Trophoblast cell (in vitro differentiated cells and primary cell): Measurements from ENCODE around the gene SESN1.
A peak's percentile ranks its signal among the peaks of the same experiment; 100 is the strongest.

Experiments used
- DNase-seq, 2 donors: peaks; one replicate each; pipeline ENCODE4 v3.0.0-alpha.2; 2016
- H2AFZ ChIP-seq: 2 replicates; pipeline ENCODE4 v1.6.1; 2013; ENCODE audit warnings: low read length, moderate library complexity, mild to moderate bottlenecking; ENCODE audit not compliant: insufficient read depth, poor library complexity
- H2AK5ac ChIP-seq: 2 replicates; pipeline ENCODE4 v1.6.1; 2013; ENCODE audit warnings: mild to moderate bottlenecking, low read length
- H2BK120ac ChIP-seq: 2 replicates; pipeline ENCODE4 v1.6.1; 2013; ENCODE audit warnings: low read length, mild to moderate bottlenecking, moderate library complexity; ENCODE audit not compliant: insufficient read depth, poor library complexity
- H2BK12ac ChIP-seq: 2 replicates; pipeline ENCODE4 v1.6.1; 2013; ENCODE audit warnings: mild to moderate bottlenecking, low read length, moderate library complexity
- H2BK5ac ChIP-seq: 2 replicates; pipeline ENCODE4 v1.6.1; 2013; ENCODE audit warnings: low read length, low read depth, moderate library complexity, mild to moderate bottlenecking; ENCODE audit not compliant: poor library complexity
- H3K14ac ChIP-seq: 2 replicates; pipeline ENCODE4 v1.6.1; 2013; ENCODE audit warnings: mild to moderate bottlenecking, low read length
- H3K18ac ChIP-seq: 2 replicates; pipeline ENCODE4 v1.6.1; 2013; ENCODE audit warnings: mild to moderate bottlenecking, low read length
- H3K23ac ChIP-seq: 2 replicates; pipeline ENCODE4 v1.6.1; 2013; ENCODE audit warnings: low read length
- H3K27ac ChIP-seq: 2 replicates; pipeline ENCODE4 v1.5.1; 2013; ENCODE audit warnings: low read depth, mild to moderate bottlenecking, inconsistent platforms, low read length, moderate library complexity
- H3K27me3 ChIP-seq: 2 replicates; pipeline ENCODE4 v1.6.1; 2013; ENCODE audit warnings: inconsistent platforms, mild to moderate bottlenecking, low read length, moderate library complexity; ENCODE audit not compliant: insufficient read depth
- H3K36me3 ChIP-seq, 2 experiments: 1 replicate in 1 of 2; 2 replicates in 1 of 2; pipeline ENCODE4 v1.6.1; 2013; ENCODE audit warnings: low read length in 2 of 2, mild to moderate bottlenecking in 2 of 2, moderate library complexity in 1 of 2; ENCODE audit not compliant: insufficient read depth in 2 of 2, control insufficient read depth in 1 of 2
- H3K4ac ChIP-seq: 2 replicates; pipeline ENCODE4 v1.6.1; 2013; ENCODE audit warnings: low read depth, mild to moderate bottlenecking, low read length, moderate library complexity
- H3K4me1 ChIP-seq, 2 experiments: 1 replicate in 1 of 2; 2 replicates in 1 of 2; pipeline ENCODE4 v1.6.1; 2013; ENCODE audit warnings: low read length in 2 of 2, mild to moderate bottlenecking in 2 of 2, moderate library complexity in 1 of 2; ENCODE audit not compliant: insufficient read depth in 2 of 2, control insufficient read depth in 1 of 2
- H3K4me2 ChIP-seq: 2 replicates; pipeline ENCODE4 v1.6.1; 2013; ENCODE audit warnings: inconsistent platforms, mild to moderate bottlenecking, low read length, moderate library complexity
- H3K4me3 ChIP-seq: 2 replicates; pipeline ENCODE4 v1.5.1; 2013; ENCODE audit warnings: mild to moderate bottlenecking, low read depth, low read length, inconsistent platforms
- H3K79me1 ChIP-seq: one replicate; pipeline ENCODE4 v1.6.1; 2013; ENCODE audit warnings: low read length
- H3K79me2 ChIP-seq: 2 replicates; pipeline ENCODE4 v1.6.1; 2013; ENCODE audit warnings: low read length, mild to moderate bottlenecking; ENCODE audit not compliant: control insufficient read depth, insufficient read depth, poor library complexity
- H3K9ac ChIP-seq: 2 replicates; pipeline ENCODE4 v1.6.1; 2013; ENCODE audit warnings: mild to moderate bottlenecking, low read length
- H3K9me3 ChIP-seq: 2 replicates; pipeline ENCODE4 v1.6.1; 2013; ENCODE audit warnings: low read depth, mild to moderate bottlenecking, control low read depth, inconsistent platforms, low read length; ENCODE audit not compliant: insufficient read depth
- H4K12ac ChIP-seq: 2 replicates; pipeline ENCODE4 v1.6.1; 2013; ENCODE audit warnings: low read depth, mild to moderate bottlenecking, low read length, moderate library complexity
- H4K8ac ChIP-seq: 2 replicates; pipeline ENCODE4 v1.6.1; 2013; ENCODE audit warnings: low read depth, mild to moderate bottlenecking, low read length, moderate library complexity
- H4K91ac ChIP-seq: one replicate; pipeline ENCODE4 v1.6.1; 2013; ENCODE audit warnings: low read depth, mild to moderate bottlenecking, low read length, moderate library complexity
- WGBS: extraction: QIAGEN DNeasy Blood & Tissue Kit; methylation state at CpG from one replicate; pipeline ENCODE4 v1.1.7; 2013; ENCODE audit warnings: missing lambda C conversion rate; ENCODE audit not compliant: insufficient read length, insufficient coverage; ENCODE audit errors: extremely low coverage; 5-methylcytosine and 5-hydroxymethylcytosine counted together

The SESN1 gene

GRCh38 chr6:109048176-109048575, 46.5 kb downstream of the SESN1 start:
- Histone ChIP-seq H2BK12ac (no peak overlapping the region), H3K14ac (no peak overlapping the region), H3K4me1 (no peaks in the 10 kb centered on the region), H2AK5ac (no peak overlapping the region), H3K4ac (no peak overlapping the region), H3K79me2 (no peaks in the 10 kb centered on the region), H4K12ac (no peak overlapping the region), H3K9ac (no peak overlapping the region), H3K9me3 (no peaks in the 10 kb centered on the region), H3K18ac (no peak overlapping the region), H2BK120ac (no peak overlapping the region), H3K4me2 (no peak overlapping the region), H3K27ac (no peak overlapping the region), H3K23ac (no peak overlapping the region), H3K79me1 (no peaks in the 10 kb centered on the region), H4K91ac (no peak overlapping the region), H3K36me3 (no peaks in the 10 kb centered on the region), H2BK5ac (no peak overlapping the region), H3K27me3 (no peaks in the 10 kb centered on the region), H2AFZ (no peak overlapping the region), H4K8ac (no peak overlapping the region), H3K4me3 (no peak overlapping the region)
- no CpG with 5 or more reads among the region's 1 CpG for WGBS
- DNase-seq: no peak

GRCh38 chr6:109045493-109045892, 49.2 kb downstream of the SESN1 start:
- Histone ChIP-seq H3K27me3 (no peaks in the 10 kb centered on the region), H3K4me2 (no peak overlapping the region), H4K12ac (no peak overlapping the region), H3K36me3 (no peaks in the 10 kb centered on the region), H2AK5ac (no peak overlapping the region), H3K4me1 (no peaks in the 10 kb centered on the region), H3K27ac (no peak overlapping the region), H3K23ac (no peak overlapping the region), H2BK5ac (no peak overlapping the region), H3K9me3 (no peaks in the 10 kb centered on the region), H3K4me3 (no peak overlapping the region), H4K8ac (no peak overlapping the region), H2AFZ (no peak overlapping the region), H3K14ac (no peak overlapping the region), H2BK120ac (no peak overlapping the region), H3K9ac (no peak overlapping the region), H3K79me1 (no peaks in the 10 kb centered on the region), H4K91ac (no peak overlapping the region), H3K18ac (no peak overlapping the region), H2BK12ac (no peak overlapping the region), H3K79me2 (no peaks in the 10 kb centered on the region), H3K4ac (no peak overlapping the region)
- no peak for DNase-seq
- WGBS: no CpG with 5 or more reads among the region's 1 CpG

GRCh38 chr6:109039795-109040194, 54.9 kb downstream of the SESN1 start:
- Histone ChIP-seq H3K79me2 (no peaks in the 10 kb centered on the region), H3K18ac (no peak overlapping the region), H2AFZ (no peak overlapping the region), H4K12ac (no peak overlapping the region), H3K4me2 (no peak overlapping the region), H2BK120ac (no peak overlapping the region), H2AK5ac (no peak overlapping the region), H4K91ac (no peak overlapping the region), H2BK12ac (no peak overlapping the region), H3K4me1 (no peaks in the 10 kb centered on the region), H3K27ac (no peak overlapping the region), H2BK5ac (no peak overlapping the region), H3K9me3 (no peaks in the 10 kb centered on the region), H3K9ac (no peak overlapping the region), H3K23ac (no peak overlapping the region), H3K4me3 (no peak overlapping the region), H3K4ac (no peak overlapping the region), H3K36me3 (no peaks in the 10 kb centered on the region), H3K27me3 (no peaks in the 10 kb centered on the region), H3K79me1 (no peaks in the 10 kb centered on the region), H3K14ac (no peak overlapping the region), H4K8ac (no peak overlapping the region)
- WGBS: no CpG with 5 or more reads among the region's 2 CpGs
- DNase-seq: peak; percentile 38 to 66

DNA sequence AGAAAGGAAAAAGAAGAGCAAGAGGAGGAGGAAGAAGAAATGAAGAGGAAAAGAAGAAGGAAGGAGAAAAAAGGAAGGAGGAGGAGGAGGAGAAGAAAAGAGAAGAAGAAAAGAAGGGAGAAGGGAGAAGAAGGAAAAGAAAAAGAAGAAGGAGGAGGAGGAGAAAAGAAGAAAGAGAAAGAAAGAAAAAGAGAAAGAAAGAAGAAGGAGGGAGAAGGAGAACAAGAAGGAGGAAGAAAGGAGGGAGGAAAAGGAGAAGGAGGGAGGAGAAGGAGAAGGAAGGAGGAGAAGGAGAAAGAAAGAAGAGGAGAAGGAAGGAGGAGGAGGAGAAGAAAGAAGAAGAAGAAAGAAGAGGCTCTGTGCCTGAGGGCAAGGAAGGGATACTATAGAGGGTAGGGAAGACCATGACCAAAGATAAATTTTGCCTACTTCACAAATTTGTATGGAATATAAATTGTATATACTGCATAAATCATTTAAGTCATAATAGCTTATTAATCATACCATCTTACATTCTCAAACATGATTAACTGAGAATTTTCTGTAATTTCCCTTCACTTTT, 55.7 kb downstream of the SESN1 start:
- H3K27me3 ChIP-seq: no peaks in the 10 kb centered on the region
- no peak overlapping the region for H2BK5ac ChIP-seq
- H3K23ac ChIP-seq: no peak overlapping the region
- H3K4ac ChIP-seq: no peak overlapping the region
- H3K4me1 ChIP-seq: no peaks in the 10 kb centered on the region
- H2BK12ac ChIP-seq: no peak overlapping the region
- H3K4me3 ChIP-seq: no peak overlapping the region
- H3K18ac ChIP-seq: no peak overlapping the region
- no peak overlapping the region for H3K27ac ChIP-seq
- H4K8ac ChIP-seq: no peak overlapping the region
- H3K14ac ChIP-seq: no peak overlapping the region
- no peak overlapping the region for H2AK5ac ChIP-seq
- H3K9me3 ChIP-seq: no peaks in the 10 kb centered on the region
- H3K9ac ChIP-seq: no peak overlapping the region
- H3K79me1 ChIP-seq: no peaks in the 10 kb centered on the region
- no peak overlapping the region for H2BK120ac ChIP-seq
- H4K91ac ChIP-seq: no peak overlapping the region
- H3K4me2 ChIP-seq: no peak overlapping the region
- no peaks in the 10 kb centered on the region for H3K36me3 ChIP-seq
- H3K79me2 ChIP-seq: no peaks in the 10 kb centered on the region
- DNase-seq: no peak
- no peak overlapping the region for H4K12ac ChIP-seq
- H2AFZ ChIP-seq: no peak overlapping the region
